ENCODE results near the gene EXOC2.

The EXOC2 gene, protein sequence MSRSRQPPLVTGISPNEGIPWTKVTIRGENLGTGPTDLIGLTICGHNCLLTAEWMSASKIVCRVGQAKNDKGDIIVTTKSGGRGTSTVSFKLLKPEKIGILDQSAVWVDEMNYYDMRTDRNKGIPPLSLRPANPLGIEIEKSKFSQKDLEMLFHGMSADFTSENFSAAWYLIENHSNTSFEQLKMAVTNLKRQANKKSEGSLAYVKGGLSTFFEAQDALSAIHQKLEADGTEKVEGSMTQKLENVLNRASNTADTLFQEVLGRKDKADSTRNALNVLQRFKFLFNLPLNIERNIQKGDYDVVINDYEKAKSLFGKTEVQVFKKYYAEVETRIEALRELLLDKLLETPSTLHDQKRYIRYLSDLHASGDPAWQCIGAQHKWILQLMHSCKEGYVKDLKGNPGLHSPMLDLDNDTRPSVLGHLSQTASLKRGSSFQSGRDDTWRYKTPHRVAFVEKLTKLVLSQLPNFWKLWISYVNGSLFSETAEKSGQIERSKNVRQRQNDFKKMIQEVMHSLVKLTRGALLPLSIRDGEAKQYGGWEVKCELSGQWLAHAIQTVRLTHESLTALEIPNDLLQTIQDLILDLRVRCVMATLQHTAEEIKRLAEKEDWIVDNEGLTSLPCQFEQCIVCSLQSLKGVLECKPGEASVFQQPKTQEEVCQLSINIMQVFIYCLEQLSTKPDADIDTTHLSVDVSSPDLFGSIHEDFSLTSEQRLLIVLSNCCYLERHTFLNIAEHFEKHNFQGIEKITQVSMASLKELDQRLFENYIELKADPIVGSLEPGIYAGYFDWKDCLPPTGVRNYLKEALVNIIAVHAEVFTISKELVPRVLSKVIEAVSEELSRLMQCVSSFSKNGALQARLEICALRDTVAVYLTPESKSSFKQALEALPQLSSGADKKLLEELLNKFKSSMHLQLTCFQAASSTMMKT

GRCh38 chr6:692858-693722 lies at the start of gene EXOC2:
TSS of gene EXOC2 (minus strand) at chr6:693139. CDS start at chr6:637818, 55,321 bp downstream.
- DNase-seq = peak; percentile 68 to 82

DNA sequence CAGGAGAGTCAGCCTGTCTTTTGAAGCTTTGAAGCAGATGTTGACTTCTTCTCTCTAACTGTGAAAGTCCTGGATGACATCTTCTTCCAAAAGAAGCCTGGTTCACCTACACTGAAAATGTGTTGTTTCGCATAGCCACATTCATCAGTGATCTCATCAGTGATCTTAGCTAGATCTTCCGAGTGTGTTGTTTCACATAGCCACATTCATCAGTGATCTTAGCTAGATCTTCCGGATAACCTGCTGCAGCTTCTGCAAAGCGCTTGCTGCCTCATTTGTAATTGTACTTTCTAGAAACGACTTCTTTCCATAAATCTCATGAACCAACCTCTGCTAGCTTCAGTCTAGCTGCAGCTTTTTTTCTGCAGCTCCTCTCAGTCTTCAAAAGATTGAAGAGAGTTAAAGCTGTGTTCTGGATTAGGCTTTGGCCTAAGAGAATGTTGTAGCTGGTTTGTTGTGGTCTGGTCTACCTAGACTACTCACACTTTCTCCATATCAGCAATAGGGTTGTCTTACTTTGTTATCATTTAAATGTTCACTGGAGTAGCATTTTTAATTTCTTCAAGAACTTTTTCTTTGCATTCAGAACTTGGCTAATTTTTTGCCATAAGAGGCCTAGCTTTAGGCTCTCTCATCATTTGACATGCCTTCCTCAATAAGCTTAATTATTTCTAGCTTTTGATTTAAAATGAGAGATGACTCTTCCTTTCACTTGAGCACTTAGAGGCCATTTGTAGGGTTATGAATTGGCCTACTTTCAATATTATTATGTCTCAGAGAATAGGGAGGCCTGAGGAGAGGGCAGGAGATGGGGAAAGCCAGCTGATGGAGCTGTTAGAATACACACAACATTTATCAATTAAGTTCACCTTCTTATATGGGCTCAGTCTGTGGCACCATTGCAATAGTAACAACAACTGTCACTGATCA lies 48.7 kb upstream of the EXOC2 start:
- no peak for DNase-seq

DNA sequence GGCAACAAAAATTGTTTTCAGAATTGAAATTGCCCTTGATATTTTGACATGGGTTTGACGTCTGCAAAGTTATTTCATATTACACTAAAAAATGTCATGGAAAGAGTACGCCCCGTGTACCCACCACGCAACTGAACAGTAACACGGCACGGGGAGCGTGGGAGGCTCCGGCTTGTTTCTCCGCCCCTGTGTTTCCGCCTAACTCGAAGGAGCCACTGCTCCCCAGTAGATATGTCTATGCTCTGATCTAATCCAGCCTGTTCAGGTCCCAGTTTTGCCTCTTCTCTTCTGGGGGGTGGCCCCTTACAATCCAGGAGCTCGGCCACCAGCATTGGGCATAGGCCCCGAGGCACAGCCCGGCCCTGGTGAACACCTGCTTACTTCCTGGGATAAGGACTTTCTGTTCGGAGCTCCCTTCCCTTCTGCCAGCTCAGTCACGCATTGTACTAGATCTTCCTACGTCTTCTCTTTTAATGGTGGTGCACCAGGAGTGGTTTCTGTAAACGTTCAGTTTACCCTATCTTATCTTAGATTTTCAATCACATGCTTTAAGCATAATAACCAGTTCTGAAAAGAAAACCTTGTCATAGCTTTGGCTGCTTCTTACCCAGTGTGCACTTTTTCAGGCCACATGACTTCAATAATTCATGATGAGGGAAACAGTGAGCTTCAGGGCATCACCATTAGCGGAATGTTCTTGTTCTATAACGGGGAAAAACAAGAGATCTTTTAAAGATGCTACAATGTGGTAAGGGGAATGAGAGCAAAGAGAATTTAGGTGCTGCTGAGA lies 43.9 kb upstream of the EXOC2 start:
- no peak for DNase-seq

GRCh38 chr6:733431-734219 lies 40.7 kb upstream of the EXOC2 start:
- no peak for DNase-seq

GRCh38 chr6:731924-732323 lies 39.0 kb upstream of the EXOC2 start:
- DNase-seq = no peak

GRCh38 chr6:729606-730320 lies 36.8 kb upstream of the EXOC2 start:
- DNase-seq = no peak

GRCh38 chr6:727856-728255 lies 34.9 kb upstream of the EXOC2 start:
- no peak for DNase-seq

DNA sequence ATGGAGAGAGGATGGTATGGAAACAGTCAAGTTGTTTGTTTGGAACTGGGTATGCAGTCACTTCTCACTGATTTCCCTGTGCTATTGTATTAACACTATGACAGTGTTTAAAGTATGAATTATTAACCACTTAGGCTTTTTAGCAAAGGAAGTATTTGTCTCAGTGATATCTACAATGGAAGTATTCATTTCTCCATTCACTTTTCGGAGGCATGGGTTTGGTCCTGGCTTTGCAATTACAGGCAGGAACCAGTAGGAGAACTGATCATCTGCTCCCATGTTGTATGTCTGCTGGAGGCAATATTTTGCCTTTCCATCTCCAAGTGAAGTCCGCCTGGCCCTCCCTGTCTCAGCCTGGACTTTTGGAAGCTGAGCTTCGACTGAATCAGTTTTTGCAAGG lies 30.6 kb upstream of the EXOC2 start:
- DNase-seq = peak in 1 of 2 experiments; percentile 16

DNA sequence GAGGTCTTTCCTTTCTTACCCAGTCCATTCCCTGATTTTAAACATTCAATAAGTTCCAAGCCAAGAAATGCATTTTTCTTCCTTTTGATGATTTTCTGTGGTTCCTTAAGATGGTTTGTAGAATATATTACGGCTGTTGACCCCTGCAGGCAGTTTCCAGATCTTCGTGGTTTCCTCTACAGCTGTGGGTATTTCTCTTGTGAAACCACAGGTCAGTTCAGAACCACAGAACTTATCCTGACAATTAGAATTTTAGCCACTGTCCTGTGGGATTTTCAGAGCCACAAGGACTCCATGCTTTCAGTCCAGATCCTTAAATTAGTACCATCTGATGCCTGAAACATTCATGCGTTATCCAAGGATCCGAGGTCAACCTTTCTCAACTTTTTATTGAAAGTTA lies 29.7 kb upstream of the EXOC2 start:
- no peak for DNase-seq

GRCh38 chr6:722077-722524 lies 29.2 kb upstream of the EXOC2 start:
- peak; percentile 77 to 83 for DNase-seq

DNA sequence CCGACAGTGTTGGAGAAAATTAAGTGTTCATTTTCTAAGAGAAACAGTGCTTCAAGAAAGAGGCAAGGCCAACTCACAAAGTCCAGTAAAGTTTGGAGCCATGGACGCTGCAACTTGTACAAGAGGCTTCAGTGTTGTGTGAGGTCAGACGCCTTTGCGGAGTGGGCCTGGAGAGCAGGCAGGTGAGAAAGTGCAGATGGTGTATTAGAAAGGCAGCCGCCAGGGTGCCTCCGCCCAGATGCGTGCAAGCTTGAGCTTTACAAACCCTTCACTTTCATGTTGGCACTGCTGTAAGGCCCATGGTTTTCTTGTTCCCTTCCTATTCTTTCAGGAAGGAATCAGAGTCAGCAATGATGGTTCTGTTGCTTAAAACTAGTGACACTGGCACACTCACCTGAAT lies 25.4 kb upstream of the EXOC2 start:
- DNase-seq = no peak

DNA sequence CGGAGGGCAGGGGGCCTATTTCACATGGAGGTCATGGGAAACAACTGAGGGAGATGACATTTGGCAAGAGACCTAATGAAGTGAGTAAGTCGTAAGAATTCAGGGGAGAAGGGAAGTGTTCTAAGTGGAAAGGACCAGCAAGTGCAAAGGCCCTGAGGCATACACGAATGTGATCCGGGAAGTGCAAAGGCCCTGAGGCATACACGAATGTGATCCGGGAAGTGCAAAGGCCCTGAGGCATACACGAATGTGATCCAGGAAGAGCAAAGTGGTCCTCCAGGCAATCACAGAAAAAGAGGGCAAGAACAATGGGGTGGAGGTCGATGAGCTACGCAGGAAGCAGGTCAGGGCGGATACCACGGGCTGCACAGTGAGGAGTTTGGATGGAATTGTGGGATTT lies 24.2 kb upstream of the EXOC2 start:
- DNase-seq = no peak

GRCh38 chr6:715709-716491 lies 23.0 kb upstream of the EXOC2 start:
- DNase-seq = no peak

DNA sequence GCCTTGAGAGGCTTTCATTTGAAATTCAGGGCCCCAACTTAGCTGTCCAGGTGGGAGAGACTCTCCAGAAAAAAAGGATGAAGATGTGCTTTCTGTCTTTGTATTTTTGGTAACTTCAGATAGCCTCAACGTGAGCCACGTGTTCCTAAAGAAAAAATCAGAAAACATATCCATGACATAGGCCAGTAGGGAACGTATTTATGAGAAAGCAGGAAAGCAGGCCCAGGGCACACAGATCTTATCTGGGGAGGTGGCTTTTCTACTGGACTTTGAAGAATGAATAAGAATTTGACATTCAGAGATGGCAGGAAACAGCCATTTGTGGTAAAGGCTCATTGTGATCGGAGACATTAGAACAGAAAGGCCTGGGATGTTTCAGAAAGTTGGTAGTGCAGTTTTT lies 21.2 kb upstream of the EXOC2 start:
- no peak for DNase-seq

- DNase-seq = no peak
Measured at GRCh38 chr6:713351-713750, 20.4 kb upstream of the EXOC2 start.

- DNase-seq = no peak
Measured at GRCh38 chr6:712805-713204, 19.9 kb upstream of the EXOC2 start.

- no peak for DNase-seq
Measured at GRCh38 chr6:711925-712324, 19.0 kb upstream of the EXOC2 start.

Data from Kasumi-1 (cell line).